ENCODE measurements around the gene MAP3K14.
"Not testable (repeated sequence)": the region's sequence is repeated elsewhere in the genome, so short reads cannot be mapped to it uniquely, and the experiment has no call there.

- TF ChIP-seq EZH2 (IDR thresholded peaks at IDR 0.05); POLR2AphosphoS5 (IDR thresholded peaks at IDR 0.05; ENCODE audit: borderline replicate concordance, low read depth, low read length): not testable (repeated sequence)
Measured at GRCh38 chr17:45253237-45253636, 63.6 kb downstream of the MAP3K14 start.

Measured in SK-N-MC (cell line).